H1 (cell line): ENCODE results near the gene ERCC6.

Experiments
- CTCF ChIP-seq, 3 experiments: IDR thresholded peaks; 1 replicate in 2 of 3; 2 replicates in 1 of 3; pipeline versions ENCODE4 v1.5.1 to v1.6.1; 2011; ENCODE audit warnings: low read length in 3 of 3, mild to moderate bottlenecking in 3 of 3, inconsistent platforms in 2 of 3, low read depth in 1 of 3, moderate library complexity in 1 of 3; ENCODE audit not compliant: insufficient read depth in 1 of 3; ENCODE audit errors: control extremely low read depth in 1 of 3
- EP300 ChIP-seq, 2 experiments: IDR thresholded peaks; 1 replicate in 1 of 2; 2 replicates in 1 of 2; pipeline ENCODE4 v1.6.1; 2011 to 2012; ENCODE audit warnings: low read depth in 2 of 2, low read length in 2 of 2, mild to moderate bottlenecking in 2 of 2, borderline replicate concordance in 1 of 2, inconsistent platforms in 1 of 2, moderate library complexity in 1 of 2
- GABPA ChIP-seq: IDR thresholded peaks from 2 replicates; pipeline ENCODE4 v1.6.1; 2011; ENCODE audit warnings: mild to moderate bottlenecking, low read length, moderate library complexity, borderline replicate concordance; ENCODE audit not compliant: insufficient read depth
- GTF2F1 ChIP-seq: IDR thresholded peaks from 2 replicates; pipeline ENCODE4 v1.6.1; 2012; ENCODE audit warnings: low read depth, low read length, improper control_type of control experiment, borderline replicate concordance
- KDM1A ChIP-seq: fragments of 200-600, 300-600 bp; sonication (generic); IDR thresholded peaks from 2 replicates; pipeline ENCODE4 v1.7.1; 2016; ENCODE audit warnings: mild to moderate bottlenecking, low read length, borderline replicate concordance
- MAX ChIP-seq: IDR thresholded peaks from 2 replicates; pipeline ENCODE4 v1.6.1; 2012; ENCODE audit warnings: inconsistent platforms
- NANOG ChIP-seq: IDR thresholded peaks from 2 replicates; pipeline ENCODE4 v1.6.1; 2011; ENCODE audit warnings: low read length, low read depth, mild to moderate bottlenecking, inconsistent platforms; ENCODE audit not compliant: insufficient read depth, poor library complexity, severe bottlenecking
- POLR2A ChIP-seq, 2 experiments: IDR thresholded peaks; 1 replicate in 1 of 2; 2 replicates in 1 of 2; pipeline ENCODE4 v1.6.1; 2011; ENCODE audit warnings: low read depth in 2 of 2, low read length in 2 of 2, mild to moderate bottlenecking in 2 of 2; ENCODE audit errors: control extremely low read depth in 1 of 2
- TAF1 ChIP-seq: IDR thresholded peaks from 2 replicates; pipeline ENCODE4 v1.6.1; 2011; ENCODE audit warnings: mild to moderate bottlenecking, low read depth, low read length
- TBP ChIP-seq: IDR thresholded peaks from 2 replicates; pipeline ENCODE4 v1.6.1; 2011; ENCODE audit warnings: low read depth, low read length, improper control_type of control experiment
- TEAD4 ChIP-seq: IDR thresholded peaks from 2 replicates; pipeline ENCODE4 v1.6.1; 2012; ENCODE audit warnings: low read depth, low read length, inconsistent platforms, mixed read lengths
- YY1 ChIP-seq: IDR thresholded peaks from 2 replicates; pipeline ENCODE4 v1.6.1; 2011; ENCODE audit warnings: low read depth, mild to moderate bottlenecking, low read length
- ZNF274 ChIP-seq: IDR thresholded peaks from 2 replicates; pipeline ENCODE4 v1.7.0; 2012; ENCODE audit warnings: low read length, borderline replicate concordance; ENCODE audit errors: extremely low read depth

- TF ChIP-seq CTCF (IDR thresholded peaks at IDR 0.05; ENCODE audit: control extremely low read depth in 1 of 3, insufficient read depth in 1 of 3, low read depth in 1 of 3, low read length in 3 of 3) (no peak), GTF2F1 (no peak), TBP (no peak), TAF1 (no peak), YY1 (no peak), POLR2A (IDR thresholded peaks at IDR 0.05; ENCODE audit: control extremely low read depth in 1 of 2, low read depth in 2 of 2, low read length in 2 of 2) (no peak), EP300 (IDR thresholded peaks at IDR 0.05; ENCODE audit: borderline replicate concordance in 1 of 2, low read depth in 2 of 2, low read length in 2 of 2) (no peak), KDM1A (no peak), NANOG (no peak), GABPA (no peak), TEAD4 (no peak), ZNF274 (no peak), MAX (no peak)
Observed at GRCh38 chr10:49527850-49528249, 11.1 kb downstream of the ERCC6 start.
